AG04449 (cell line): Measurements from ENCODE around the gene KLHDC9.
A peak's percentile ranks its signal among the peaks of the same experiment; 100 is the strongest.

Experiments
- CTCF ChIA-PET: fragments of 350-600 bp; formaldehyde crosslinking; extraction: SDS; loops from one replicate; lab custom pipeline; 2021; ENCODE audit warnings: antibody characterized with exemption; lab: Yijun Ruan, JAX
- POLR2A ChIA-PET: fragments of 400-600, 350-600 bp; formaldehyde crosslinking; extraction: SDS; loops from one replicate; lab custom pipeline; 2020; ENCODE audit warnings: antibody characterized with exemption, inconsistent platforms; lab: Yijun Ruan, JAX
- DNase-seq: peaks from one replicate; pipeline ENCODE4 v3.0.0-alpha.2; 2010; ENCODE audit warnings: low read depth, low spot score
- H3K4me3 ChIP-seq: 2 replicates; pipeline ENCODE4 v1.5.1; 2011; ENCODE audit warnings: low read depth, mild to moderate bottlenecking, control low read depth, low read length
- CTCF ChIP-seq: IDR thresholded peaks from one replicate; pipeline ENCODE4 v1.5.1; 2011; ENCODE audit warnings: mild to moderate bottlenecking, moderate library complexity, low read length, control low read depth, inconsistent platforms; ENCODE audit not compliant: insufficient read depth; ENCODE audit errors: missing control alignments

The KLHDC9 gene

GRCh38 chr1:161127649-161128048 lies 29.5 kb downstream of the KLHDC9 start:
- ChIA-PET CTCF (interaction anchor here (0.6 to 1.8 kb wide), 6 partner anchors 10 to 38 kb away, joined by 3 to 8 read pairs (median 4); partner anchors contain the start of genes NIT1 and PFDN2), POLR2A (no interaction called here)
- no peak for DNase-seq
- no peak overlapping the region for H3K4me3 ChIP-seq
- TF ChIP-seq CTCF: no peak

- ChIA-PET POLR2A (no interaction called here), CTCF (interaction anchor here (1.2 to 1.8 kb wide), 2 partner anchors 11 to 30 kb away, joined by 4 to 8 read pairs; partner anchors contain the start of genes KLHDC9, NIT1 and PFDN2)
- no peak for DNase-seq
- TF ChIP-seq CTCF: no peak
- H3K4me3 ChIP-seq: no peak overlapping the region
These were observed 30.6 kb downstream of the KLHDC9 start for GRCh38 chr1:161128591-161129420.

GRCh38 chr1:161130266-161130665 lies 32.1 kb downstream of the KLHDC9 start:
- TF ChIP-seq CTCF: no peak
- H3K4me3 ChIP-seq: peak overlapping the region; percentile 6; the same call in 1 of the 2 replicates
- ChIA-PET CTCF (interaction anchor here (2.1 kb wide), 1 partner anchor 32 kb away, joined by 6 read pairs; the partner anchor contains the start of gene KLHDC9), POLR2A (interaction anchor here (0.6 kb wide), 1 partner anchor 8 kb away, joined by 3 read pairs; no protein-coding TSS in a partner anchor)
- no peak for DNase-seq

- CTCF ChIA-PET: interaction anchor here (0.9 to 12.2 kb wide), 8 partner anchors 14 to 137 kb away, joined by 3 to 147 read pairs (median 4); partner anchors contain the start of genes KLHDC9, NIT1, PFDN2 and USP21
These were observed 33.6 kb downstream of the KLHDC9 start for GRCh38 chr1:161131523-161132409.

More at GRCh38 chr1:161131523-161132409, 33.6 kb downstream of the KLHDC9 start:
- TF ChIP-seq CTCF: no peak
- H3K4me3 ChIP-seq: peak overlapping the region; percentile 95
- DNase-seq: no peak
- POLR2A ChIA-PET: interaction anchor here (0.7 to 1.3 kb wide), 7 partner anchors 10 to 87 kb away, joined by 3 to 10 read pairs (median 3); partner anchors contain the start of genes NDUFS2 and USF1
